Subcutaneous adipose tissue (tissue), 4 donors: ENCODE measurements around the gene CAMTA1. TPM values are rescaled to one million over a fixed set of nuclear protein-coding genes. Genes with fewer than 3 reads are reported as not detected.

Source experiments
- total RNA-seq, 4 donors: library from RNA; depleted of rRNA; stranded (reverse); fragments of >200 nt; gene quantifications; one replicate each; pipeline ENCODE4 v1.1.0, GENCODE V29; 2016
- TF ChIP-seq, protein P1 (sequence below): fragments of 450-650 bp; IDR thresholded peaks from one replicate; pipeline ENCODE4 v1.5.1; 2016; ENCODE audit warnings: low read depth, mild to moderate bottlenecking, control low read depth, antibody characterized with exemption, moderate library complexity

The CAMTA1 gene
- total RNA-seq, 4 donors from 2014 or later = 58.6 to 82.5 (median 78.0) TPM

DNA sequence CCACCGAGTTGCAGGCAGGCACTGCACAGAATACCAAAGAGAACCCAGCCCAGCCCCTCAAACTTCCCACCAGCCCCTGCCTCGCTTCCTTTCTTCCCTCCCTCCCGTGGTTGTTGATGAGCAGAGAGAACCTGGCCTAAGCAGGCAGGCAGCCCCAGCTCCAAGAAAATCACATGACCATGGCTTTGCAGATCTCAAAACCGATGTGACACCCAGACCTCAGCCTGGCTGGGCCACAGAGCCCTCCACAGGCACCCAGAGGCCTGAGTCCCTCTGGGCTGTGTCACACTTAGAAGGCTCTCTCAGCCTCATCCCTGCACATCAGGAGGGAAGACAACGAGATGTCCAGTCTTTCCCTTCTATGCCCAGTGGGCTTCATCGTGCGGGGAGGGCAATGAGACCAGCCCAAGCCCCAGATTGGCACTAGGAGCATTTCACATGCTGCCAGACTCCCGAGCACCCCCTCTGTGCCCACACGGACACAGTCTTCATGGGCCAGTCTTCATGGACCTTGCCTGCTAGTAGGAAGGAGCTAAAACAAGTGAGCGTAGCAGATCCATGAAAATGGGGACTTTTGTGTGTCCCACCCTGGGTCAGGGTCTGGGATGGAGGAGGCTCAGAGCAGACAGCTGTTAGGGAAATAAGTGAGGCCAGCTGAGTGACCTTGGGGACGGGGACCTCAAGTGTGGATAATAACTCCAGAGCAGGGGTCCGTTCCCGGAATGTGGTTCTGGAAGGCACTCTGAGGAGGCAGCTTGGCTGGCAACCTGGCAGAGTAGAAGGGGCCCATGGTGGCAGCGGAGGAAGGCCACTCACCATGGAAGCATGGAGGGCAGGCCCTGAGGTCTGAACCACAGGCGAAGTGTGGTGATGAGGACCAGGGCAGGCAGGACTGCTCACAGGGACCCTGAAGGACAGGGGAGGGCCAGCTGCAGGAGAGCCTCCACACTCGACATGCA lies 781.4 kb downstream of the CAMTA1 start:
- TF ChIP-seq, protein P1, sequence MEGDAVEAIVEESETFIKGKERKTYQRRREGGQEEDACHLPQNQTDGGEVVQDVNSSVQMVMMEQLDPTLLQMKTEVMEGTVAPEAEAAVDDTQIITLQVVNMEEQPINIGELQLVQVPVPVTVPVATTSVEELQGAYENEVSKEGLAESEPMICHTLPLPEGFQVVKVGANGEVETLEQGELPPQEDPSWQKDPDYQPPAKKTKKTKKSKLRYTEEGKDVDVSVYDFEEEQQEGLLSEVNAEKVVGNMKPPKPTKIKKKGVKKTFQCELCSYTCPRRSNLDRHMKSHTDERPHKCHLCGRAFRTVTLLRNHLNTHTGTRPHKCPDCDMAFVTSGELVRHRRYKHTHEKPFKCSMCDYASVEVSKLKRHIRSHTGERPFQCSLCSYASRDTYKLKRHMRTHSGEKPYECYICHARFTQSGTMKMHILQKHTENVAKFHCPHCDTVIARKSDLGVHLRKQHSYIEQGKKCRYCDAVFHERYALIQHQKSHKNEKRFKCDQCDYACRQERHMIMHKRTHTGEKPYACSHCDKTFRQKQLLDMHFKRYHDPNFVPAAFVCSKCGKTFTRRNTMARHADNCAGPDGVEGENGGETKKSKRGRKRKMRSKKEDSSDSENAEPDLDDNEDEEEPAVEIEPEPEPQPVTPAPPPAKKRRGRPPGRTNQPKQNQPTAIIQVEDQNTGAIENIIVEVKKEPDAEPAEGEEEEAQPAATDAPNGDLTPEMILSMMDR = no peak

DNA sequence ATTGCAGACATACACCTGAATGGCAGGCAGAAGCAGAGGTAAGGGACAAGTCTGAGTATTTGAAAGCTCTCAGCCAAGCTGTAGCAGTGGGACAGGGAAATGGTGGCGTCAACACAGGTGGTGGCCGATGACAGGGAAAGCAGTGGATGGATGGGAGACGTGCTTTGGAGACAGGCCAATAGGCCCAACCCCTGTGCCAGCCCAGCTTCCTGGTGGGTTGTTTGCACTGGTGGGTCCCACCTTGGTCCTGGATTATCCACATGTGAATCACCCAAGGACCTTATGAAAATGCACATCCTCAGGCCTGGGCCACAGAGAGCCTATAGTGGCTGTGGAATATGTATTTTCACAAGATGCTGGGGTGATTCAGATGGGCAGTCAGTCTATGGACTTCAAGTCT lies 782.1 kb downstream of the CAMTA1 start:
- TF ChIP-seq, protein P1 = no peak

DNA sequence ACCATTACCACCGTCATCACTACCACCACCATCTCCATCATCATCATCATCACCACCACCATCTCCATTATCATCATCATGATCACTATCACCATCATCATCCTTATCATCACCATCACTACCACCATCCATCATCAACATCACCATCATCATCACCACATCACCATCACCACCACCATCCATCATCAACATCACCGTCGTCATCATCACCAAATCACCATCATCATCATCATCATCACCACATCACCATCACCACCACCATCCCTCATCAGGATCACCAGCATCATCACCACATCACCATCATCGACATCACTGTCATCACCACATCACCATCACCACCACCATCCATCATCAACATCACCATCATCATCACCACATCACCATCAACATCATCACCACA lies 782.8 kb downstream of the CAMTA1 start:
- TF ChIP-seq, protein P1 = no peak

DNA sequence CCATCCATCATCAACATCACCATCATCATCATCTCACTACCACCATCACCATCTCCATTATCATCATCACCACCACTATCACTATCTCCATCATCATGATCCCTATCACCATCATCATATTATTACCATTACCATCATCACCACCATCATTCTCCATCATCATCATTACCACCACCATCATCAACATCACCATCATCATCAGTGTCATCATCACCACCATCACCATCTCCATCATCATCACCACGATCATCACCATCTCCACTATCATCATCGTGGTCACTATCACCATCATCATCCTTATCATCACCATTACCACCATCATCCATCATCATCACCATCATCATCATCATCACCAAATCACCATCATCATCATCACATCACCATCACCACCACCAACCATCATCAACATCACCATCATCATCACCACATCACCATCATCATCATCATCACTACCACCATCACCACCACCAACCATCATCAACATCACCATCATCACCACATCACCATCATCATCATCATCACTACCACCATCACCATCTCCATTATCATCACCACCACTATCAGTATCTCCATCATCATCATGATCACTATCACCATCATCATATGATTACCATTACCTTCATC lies 783.8 kb downstream of the CAMTA1 start:
- TF ChIP-seq, protein P1 = no peak

DNA sequence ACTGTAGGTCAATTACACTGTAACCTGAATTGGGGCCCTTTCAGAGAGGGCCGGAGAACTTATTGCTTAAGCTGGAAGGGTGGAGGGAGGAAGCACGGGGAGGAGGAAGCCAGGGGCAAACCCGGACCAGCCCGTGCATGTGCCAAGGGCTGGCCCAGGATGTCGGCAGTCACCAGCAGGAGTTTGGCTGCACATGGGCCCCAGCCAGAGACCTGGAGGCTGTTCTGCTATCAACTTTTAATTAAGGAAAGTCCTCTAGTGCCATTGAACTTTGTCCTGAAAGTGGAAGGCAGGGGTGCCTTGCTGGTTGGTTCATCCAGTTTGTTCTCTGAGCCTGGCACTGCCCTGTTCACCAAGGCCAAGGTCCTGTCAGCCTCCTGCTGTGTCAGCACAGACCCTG lies 785.1 kb downstream of the CAMTA1 start:
- TF ChIP-seq, protein P1 = no peak

DNA sequence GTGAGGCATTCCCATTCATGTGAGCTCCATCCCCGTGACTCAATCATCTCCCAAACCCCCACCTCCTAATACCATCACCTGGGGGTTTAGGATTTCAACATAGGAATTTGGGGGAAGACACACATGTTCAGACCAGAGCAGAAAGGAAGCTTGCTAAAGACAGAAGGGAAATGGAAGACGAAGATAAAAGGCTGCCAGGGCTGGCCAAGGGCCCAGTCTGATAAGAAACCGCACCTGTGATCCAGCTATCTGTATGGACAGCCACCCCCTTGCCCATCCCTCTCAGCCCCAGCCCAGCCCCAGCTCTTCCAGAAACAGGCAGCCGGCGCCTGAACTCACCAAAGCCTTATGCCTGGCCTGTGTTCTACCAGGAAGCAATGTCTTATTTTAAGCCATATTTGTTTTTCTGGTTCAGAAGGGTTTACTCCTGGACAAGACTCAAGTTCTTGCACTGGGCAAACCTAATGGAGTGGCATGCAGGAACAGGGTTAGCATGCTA lies 787.4 kb downstream of the CAMTA1 start:
- TF ChIP-seq, protein P1 = no peak

DNA sequence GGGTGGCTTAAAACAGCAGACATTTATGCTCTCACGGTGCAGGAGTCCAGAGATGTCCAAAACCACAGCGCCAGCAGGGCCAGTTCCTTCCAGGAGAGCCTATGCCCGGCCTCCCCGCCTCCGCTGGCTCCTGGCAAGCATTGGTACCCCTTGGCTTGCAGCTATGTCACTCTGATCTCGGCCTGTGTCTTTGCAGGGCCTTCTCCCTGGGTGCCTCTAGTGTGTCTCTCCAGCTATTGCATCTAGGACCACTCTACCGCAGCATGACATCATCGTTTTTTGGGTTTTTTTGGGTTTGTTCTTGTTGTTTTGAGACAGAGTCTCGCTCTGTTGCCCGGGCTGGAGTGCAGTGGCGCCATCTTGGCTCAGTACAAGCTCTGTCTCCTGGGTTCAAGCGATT lies 788.2 kb downstream of the CAMTA1 start:
- TF ChIP-seq, protein P1 = no peak
